Measurements from ENCODE around the gene NBPF15. TPM values are rescaled to one million over a fixed set of nuclear protein-coding genes. Genes with fewer than 3 reads are reported as not detected.
"Not testable (repeated sequence)": the region's sequence is repeated elsewhere in the genome, so short reads cannot be mapped to it uniquely, and the experiment has no call there.

NBPF15 gene, protein sequence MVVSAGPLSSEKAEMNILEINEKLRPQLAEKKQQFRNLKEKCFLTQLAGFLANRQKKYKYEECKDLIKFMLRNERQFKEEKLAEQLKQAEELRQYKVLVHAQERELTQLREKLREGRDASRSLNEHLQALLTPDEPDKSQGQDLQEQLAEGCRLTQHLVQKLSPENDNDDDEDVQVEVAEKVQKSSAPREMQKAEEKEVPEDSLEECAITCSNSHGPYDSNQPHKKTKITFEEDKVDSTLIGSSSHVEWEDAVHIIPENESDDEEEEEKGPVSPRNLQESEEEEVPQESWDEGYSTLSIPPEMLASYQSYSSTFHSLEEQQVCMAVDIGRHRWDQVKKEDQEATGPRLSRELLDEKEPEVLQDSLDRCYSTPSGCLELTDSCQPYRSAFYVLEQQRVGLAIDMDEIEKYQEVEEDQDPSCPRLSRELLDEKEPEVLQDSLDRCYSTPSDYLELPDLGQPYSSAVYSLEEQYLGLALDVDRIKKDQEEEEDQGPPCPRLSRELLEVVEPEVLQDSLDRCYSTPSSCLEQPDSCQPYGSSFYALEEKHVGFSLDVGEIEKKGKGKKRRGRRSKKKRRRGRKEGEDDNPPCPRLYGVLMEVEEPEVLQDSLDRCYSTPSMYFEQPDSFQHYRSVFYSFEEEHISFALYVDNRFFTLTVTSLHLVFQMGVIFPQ
- 24.3 and 47.7 TPM in 2 replicates for total RNA-seq

DNA sequence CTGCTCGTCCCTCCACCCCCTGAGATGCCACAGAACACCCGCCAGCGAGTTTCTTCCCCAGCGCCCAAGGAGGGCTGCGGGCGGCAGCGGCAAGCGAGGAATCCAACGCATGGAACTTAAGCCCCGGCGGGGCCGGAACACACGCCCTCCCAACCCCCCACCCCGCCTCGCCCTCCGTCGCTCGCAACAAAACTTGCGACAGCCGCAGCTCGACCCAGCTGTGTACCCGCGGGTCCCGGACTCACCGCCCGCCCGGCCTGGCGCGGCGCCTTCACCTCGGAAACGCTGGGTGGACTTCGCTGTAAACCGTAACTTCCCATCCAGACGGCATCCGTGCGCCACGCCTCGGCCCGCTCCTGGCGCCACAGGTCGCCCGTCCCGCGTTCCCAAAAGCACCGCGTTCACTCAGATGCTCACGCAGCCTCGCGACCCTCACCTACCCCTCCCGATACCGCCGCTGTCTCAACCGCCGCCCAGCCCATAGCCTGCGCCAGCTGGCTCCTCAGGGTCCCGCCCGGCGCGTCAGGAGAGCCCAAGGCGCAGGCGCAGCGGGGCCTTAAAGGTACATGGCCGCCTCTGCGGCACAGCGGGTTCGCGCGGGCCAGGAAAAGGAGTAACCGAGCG, at the start of gene NBPF15:
TSS of gene NBPF15 (minus strand) at position 534 of the 624 bp plus-strand sequence. CDS start 21,666 bp downstream, outside the sequence.
- DNase-seq (ENCODE audit: low read depth): peak; percentile 0

DNA sequence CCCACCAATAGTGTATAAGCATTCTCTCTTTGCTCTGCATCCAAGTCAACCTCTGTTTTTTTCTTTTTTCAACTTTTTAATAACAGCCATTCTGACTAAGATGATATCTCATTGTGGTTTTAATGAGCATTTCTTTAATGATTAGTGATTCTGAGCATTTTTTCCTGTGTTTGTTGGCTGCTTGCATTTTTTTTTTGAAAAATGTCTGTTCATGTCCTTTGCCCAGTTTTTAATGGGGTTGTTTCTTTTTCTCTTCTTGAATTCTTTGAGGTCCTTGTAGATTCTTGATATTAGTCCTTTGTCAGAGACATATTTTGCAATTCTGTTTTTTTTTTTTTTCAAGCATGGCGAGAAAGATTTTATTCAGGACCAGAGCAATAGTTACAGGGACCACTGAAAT, 35.0 kb upstream of the NBPF15 start:
- not testable (repeated sequence) for DNase-seq (ENCODE audit: low read depth)

GRCh38 chr1:144494130-144494529, 32.7 kb upstream of the NBPF15 start:
- not testable (repeated sequence) for DNase-seq (ENCODE audit: low read depth)

- peak; percentile 0 for DNase-seq (ENCODE audit: low read depth)
These were observed 28.9 kb upstream of the NBPF15 start for GRCh38 chr1:144490394-144490793.

- peak; percentile 1 for DNase-seq (ENCODE audit: low read depth)
These were observed 25.5 kb upstream of the NBPF15 start for GRCh38 chr1:144487002-144487401.

DNA sequence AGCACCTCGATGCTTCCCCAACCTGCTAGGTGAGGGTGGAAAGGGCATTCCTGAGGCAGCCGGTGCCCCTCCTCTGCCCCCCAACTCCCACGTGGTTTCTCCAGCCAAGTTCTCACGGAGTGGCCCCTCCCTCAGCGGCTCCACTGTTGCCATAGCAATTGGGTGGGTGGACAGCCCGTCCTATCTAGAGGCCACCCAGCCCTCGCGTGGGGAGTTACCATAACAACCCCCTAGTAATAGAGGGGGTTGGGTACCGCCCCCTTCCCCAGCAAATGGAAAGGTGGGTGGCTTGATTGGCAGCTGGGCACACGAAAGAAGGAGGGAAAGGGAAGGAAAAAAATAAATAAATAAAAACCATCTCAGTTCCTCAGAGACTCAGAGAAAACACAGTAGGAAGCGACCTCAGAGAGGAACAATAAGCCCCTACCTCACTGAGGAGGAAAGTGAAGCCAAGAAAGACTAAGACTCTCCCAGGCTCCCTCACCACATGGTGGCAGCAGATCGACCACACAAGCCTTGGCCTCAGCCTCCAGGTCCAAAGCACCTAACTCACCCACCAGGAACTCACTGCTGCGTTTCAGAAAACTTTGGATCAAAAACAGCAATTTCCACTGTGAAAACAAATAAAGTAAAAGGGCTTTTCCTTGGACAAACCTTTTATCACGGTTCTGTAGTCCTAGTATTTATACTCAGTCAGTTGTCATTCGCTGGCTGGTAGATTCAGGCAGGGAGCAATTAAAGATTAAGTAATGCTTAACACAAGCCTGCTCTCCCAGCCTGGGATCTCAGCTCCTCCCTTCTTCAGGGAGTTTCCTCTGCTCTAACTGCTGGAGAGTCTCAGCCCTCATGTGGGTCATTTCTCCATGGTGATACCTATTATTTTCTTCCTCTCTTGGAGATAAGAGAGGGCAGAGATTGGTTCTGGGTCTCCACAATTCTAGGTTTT, 23.9 kb upstream of the NBPF15 start:
- DNase-seq (ENCODE audit: low read depth): not testable (repeated sequence)

DNA sequence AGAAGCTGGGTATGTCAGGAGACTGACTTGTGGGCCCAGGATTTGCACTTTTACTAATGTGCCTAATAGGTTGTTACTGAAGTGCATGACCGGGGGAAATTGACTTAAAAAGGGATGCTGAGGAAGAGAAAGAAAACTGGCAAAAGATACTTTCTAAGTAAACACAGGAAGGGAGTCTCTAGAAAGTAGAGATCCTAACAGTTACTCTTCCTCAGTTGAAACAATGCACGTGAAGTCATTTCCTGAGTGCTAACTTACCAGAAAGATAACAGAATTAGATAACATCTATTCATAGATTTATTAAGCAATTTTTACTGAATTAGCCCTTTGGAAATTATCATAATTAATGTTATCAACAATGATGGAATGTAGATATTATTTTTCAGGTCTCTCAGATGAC, 12.4 kb upstream of the NBPF15 start:
- DNase-seq (ENCODE audit: low read depth): not testable (repeated sequence)

GRCh38 chr1:144471434-144471833, 10.0 kb upstream of the NBPF15 start:
- not testable (repeated sequence) for DNase-seq (ENCODE audit: low read depth)

GRCh38 chr1:144461778-144462177, 309 bp upstream of the NBPF15 start:
- DNase-seq (ENCODE audit: low read depth): not testable (repeated sequence)

GRCh38 chr1:144460686-144461085, 783 bp downstream of the NBPF15 start:
- not testable (repeated sequence) for DNase-seq (ENCODE audit: low read depth)

- not testable (repeated sequence) for DNase-seq (ENCODE audit: low read depth)
These were observed 19.1 kb downstream of the NBPF15 start for GRCh38 chr1:144442402-144442801.

GRCh38 chr1:144439737-144440136, 21.7 kb downstream of the NBPF15 start:
- DNase-seq (ENCODE audit: low read depth): not testable (repeated sequence)

- peak; percentile 44 for DNase-seq (ENCODE audit: low read depth)
These were observed 42.4 kb downstream of the NBPF15 start for GRCh38 chr1:144418891-144419694.

- DNase-seq (ENCODE audit: low read depth): not testable (repeated sequence)
These were observed 47.9 kb downstream of the NBPF15 start for GRCh38 chr1:144413404-144414118.

GRCh38 chr1:144412491-144413403, 48.7 kb downstream of the NBPF15 start:
- peak; percentile 97 for DNase-seq (ENCODE audit: low read depth)

DNA sequence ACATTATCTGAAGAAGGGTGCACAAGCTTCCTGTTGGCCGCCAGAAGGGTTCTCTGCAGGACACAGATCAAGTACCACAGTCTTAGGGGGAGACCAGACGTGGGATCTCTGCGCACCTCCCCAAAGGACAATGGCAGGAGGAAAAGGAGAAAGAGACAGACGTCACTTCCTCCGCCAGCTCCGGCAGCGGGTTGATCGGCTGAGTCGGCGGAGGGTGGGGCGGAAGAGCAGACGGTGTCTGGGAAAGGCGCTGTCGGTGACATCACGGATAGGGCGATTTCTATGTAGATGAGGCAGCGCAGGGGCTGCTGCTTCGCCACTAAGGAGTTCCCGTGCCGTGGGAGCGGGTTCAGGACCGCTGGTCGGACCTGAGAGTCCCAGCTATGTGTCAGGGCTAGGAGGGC, 49.4 kb downstream of the NBPF15 start:
- DNase-seq (ENCODE audit: low read depth): peak; percentile 73

GRCh38 chr1:144402807-144403206, 58.7 kb downstream of the NBPF15 start:
- not testable (repeated sequence) for DNase-seq (ENCODE audit: low read depth)

- not testable (repeated sequence) for DNase-seq (ENCODE audit: low read depth)
These were observed 89.8 kb downstream of the NBPF15 start for GRCh38 chr1:144371651-144372050.
